Fibroblast of skin of right quadriceps (primary cell): ENCODE results near the gene KCNIP1.
A peak's percentile ranks its signal among the peaks of the same experiment; 100 is the strongest.
"Not testable (repeated sequence)": the region's sequence is repeated elsewhere in the genome, so short reads cannot be mapped to it uniquely, and the experiment has no call there.

Experiments
- DNase-seq: peaks from one replicate; pipeline ENCODE4 v3.0.0-alpha.2; 2013

KCNIP1 gene

DNA sequence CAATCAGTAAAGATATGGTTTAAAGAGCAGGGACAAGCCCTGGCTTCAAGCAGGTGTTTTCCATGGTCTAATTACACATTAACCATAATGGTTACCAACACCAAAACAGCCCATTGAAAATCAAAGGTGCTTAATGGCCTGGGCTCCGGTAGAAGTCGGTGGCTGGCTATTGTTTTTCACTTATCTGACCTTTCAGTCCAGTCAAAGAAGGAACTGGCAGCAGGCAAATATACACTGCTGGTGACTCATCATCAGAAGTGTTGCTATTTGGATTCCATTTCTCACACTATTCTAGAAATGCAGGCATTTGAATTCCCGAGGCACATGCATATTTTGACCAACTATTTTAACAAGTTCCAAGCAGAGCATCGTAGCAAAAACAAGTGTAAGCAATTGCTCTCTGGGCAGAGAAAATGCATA lies 253.4 kb downstream of the KCNIP1 start:
- DNase-seq, result peak; percentile 15

DNA sequence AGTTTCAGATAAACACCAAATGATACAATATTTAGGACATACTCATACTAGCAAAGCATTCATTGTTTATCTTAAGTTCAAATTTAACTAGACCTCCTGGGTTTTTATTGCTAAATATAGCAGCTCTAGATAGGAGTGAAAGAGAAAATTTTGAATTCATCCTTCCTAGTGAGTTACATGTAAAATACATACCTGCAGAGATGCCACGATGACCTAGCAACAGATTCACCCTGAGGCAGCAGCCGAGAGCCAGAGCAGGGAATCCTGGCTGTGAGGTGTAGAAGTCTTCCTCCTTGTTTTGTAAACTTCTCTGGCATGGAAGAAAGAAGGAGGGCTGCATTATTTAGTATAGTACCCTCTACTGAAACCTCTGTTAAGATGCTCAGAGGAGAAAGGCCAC lies 253.8 kb downstream of the KCNIP1 start:
- DNase-seq, result no peak

DNA sequence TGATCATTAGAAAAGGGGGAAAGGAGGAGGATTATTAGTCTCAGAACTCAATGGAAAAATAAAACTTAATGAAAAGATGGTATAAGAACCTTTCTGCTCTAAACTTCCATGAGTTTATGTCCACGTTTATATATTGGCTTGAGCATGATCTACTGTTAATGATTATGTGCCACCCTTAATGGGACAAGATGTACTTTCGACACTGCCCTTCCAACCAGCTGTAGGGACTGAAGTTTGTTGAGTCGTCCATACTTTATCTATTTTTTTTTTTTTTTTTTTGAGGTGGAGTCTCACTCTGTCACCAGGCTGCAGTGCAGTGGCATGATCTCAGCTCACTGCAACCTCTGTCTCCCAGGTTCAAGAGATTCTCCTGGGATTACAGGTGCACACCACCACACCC lies 254.7 kb downstream of the KCNIP1 start:
- no peak for DNase-seq

DNA sequence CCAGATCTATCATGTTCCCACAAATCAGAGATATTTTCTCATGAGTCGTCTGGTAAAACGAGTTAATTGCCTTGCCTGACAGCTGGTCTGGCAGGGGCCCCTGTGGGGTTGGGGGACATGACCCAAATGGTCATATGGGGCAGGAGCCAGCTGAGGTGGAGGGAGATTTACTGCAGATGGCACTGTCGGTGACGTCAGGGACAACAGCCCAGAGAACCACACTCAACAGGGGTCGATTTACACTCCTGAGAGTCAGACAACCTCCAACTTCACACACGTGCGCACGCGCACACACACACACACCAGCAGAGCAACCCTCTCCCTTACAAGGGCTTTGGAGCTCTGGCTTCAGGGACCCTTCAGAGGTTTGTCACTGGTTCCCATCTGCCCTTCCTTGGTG lies 256.3 kb downstream of the KCNIP1 start:
- DNase-seq, result no peak

DNA sequence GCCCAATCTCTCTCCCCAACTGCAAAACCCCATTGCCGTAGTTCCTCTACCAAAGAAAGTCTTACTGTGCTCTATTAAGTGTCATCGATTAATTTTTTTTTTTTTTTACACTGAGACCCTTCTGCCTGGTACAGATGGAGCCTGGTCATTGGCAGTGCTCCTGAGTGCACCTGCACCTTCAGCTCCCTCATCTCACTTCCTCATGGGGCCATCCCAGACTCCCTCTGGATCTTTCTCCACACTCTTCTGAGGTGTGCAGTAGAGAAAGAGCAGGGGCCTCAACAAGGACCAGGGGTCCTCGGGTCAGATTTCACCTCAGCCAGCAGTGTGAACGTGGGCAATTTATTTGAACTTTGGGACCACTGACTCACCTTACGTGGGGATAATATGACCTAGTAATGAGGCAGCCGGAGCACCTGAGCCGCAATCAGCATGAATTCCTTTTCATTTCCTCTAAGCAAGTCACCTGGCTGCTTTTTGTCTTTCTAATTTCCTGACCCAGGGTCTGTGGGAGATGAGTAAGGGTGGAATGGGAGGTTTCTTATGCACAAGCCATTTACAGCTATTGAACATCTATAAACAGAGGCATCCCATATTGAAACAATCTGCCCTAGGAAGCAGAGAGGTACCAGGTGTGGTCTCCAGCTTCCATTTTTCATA lies 257.4 kb downstream of the KCNIP1 start:
- DNase-seq, result no peak

DNA sequence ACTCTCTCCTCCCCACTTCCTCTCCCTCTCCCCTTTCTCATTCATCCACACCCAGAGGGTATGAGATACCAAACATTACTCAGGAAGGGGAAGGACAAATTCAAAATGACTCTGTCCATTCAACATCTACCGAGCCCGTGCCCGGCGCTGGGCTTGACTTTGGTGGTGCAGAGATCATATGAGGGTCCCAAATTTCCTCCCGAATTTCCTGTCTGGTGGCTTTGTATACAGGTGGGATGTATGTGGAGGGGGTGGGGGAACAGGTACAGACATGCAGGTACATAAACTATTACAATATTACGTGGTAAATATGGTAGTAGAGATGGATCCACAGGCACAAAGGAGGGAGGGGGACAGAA lies 257.9 kb downstream of the KCNIP1 start:
- DNase-seq, result no peak

DNA sequence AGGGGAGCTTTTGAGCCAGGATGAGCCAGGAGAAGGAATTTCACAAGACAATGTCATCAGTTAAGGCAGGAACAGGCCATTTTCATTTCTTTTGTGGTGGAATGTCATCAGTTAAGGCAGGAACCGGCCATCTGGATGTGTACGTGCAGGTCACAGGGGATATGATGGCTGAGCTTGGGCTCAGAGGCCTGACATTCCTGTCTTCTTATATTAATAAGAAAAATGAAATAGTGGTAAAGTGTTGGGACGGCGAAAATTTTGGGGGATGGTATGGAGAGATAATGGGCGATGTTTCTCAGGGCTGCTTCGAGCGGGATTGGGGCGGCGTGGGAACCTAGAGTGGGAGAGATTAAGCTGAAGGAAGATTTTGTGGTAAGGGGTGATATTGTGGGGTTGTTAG lies 258.5 kb downstream of the KCNIP1 start:
- not testable (repeated sequence) for DNase-seq

DNA sequence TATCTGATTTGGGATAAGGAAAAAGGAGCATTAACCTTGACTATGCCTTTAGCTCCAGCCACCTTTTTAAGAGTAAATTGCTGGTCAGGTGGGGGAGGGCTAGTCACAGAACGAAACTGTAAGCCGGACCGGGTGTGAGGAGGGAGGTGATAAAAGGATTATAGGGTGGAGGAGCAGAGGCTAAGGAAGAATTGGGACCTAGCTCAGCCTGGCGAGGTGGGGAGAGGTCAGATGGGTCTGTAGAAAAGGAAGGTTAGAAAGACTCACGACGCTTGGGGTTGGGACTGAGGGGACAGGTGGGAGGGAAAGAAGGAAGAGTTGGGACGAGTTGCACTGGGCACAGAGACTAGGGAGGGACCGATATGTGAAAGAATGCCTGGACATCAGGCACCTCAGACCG lies 262.0 kb downstream of the KCNIP1 start:
- DNase-seq, result not testable (repeated sequence)

DNA sequence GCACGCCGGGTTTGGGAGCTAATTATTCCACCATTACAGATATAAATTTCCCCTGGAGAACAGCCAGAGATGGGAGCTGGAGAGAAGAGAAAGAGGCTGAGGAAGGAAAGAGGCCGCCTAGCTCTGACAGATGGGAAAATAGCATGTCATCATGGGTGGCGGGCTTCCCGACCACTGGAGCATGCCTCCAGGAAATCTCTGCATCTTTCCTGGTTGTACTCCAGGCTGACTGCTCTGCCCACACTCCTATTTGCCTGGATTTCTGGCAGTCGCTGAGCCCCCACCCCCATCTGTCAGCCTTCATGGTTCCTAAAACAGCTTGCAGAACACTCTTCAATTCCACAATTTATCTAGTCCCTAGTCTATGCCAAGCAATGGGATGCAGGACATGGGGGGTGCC lies 265.4 kb downstream of the KCNIP1 start:
- DNase-seq, result no peak

DNA sequence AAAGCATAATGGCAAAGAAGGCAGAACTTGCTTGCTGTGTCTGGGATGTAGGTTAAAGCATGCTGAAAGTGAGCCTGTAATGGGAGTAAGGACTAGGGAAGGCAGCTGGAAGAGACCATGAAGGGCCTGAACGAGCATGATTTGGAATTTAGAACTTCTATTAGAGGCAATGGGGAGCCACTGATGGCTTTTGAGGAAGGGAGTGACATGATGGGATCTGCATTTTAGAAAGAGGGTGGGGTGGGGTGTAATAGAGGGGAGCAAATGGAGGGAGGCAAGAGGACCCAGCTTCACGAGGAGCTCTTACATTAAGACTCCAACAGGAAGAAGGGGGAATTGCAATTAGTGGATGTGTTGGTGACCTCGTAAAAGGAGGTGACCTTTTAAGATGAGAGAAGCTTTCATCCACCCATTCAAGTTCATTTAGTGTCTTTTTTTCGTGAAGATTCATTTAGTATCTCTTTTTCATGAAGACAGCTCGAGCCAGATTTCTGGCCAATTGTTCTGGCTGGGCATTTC lies 266.1 kb downstream of the KCNIP1 start:
- DNase-seq, result no peak

DNA sequence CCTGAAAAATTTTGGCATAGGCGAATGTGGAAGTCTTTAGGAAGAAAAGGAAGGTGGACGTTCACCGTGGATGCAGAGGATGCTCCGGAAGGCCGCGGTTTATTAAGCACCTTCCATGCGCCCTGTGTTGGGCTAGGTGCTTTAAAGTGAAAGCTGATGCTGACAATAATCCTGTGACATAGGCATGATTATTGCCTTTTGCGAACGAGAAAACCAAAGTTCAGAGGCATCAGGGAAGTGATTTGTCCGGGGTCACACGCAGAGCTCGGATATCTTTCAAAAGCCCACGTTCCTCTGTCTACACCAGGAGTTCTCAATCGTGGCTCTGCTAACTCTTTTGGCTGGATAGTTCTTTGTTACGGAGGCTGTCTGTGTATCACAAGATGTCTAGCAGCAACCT lies 267.7 kb downstream of the KCNIP1 start:
- no peak for DNase-seq

DNA sequence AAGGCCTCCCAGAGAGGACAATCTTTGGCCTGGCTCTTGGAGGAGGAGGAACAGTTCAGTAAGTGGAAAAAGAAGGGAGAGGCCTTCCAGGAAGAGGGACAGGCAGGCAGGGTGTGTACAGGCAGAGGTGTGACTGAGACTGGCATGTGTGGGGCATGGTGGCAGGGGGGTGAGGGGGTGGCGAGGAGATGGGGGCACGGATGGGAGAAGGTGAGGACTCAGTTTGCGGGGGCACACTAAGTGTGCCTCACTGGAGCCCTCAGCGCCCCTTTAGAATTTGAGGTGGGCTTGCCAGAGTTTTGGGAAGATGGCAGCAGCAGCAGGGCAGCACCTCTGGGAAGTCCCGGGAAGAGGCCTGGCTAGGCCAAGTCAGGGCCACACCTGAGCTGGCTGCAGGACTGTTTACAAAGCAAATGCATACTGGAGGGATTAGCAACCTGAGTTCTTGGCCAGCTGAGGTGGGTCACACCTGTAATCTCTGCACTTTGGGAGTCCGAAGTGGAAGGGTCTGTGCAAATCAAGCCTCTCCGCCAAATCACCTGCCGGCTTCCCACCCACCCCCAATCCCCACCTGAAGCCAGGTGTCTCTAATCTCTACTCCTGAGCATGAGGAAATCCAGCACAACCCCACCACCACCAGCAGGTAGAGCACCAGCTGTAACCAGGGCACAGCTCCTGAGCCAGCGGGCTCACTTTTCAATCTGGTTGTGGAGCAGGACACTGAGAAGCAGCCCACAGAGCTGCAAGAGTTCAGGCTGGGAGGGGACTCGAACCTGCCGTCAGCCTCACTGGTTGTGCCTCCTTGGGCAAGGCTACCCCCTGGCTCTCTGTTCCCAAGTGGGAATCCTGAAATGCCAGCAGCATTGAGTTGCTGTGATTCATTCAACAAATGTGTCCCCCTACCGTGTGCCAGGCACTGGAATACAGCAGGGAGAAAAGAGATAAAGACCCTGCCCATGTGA lies 269.5 kb downstream of the KCNIP1 start:
- DNase-seq, result no peak

DNA sequence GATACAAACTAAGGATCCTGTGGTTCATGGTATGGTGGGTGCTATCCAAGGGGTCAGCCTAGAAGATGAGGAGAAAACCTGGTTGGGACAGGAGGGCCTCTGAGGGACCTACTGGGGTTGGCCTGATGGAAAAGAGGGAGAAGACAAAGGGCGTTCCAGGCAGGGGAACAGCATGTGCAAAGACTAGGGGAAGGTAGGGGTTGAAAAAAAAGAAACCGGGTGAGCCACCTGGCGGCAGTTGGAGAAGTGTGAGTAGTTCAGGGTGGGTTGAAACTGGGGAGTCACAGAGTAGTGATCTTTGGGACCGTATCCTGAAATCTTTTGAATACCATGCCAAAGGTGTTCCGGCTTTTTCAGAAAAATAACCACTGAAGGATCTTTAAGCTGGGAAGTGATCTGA lies 271.0 kb downstream of the KCNIP1 start:
- DNase-seq, result no peak

DNA sequence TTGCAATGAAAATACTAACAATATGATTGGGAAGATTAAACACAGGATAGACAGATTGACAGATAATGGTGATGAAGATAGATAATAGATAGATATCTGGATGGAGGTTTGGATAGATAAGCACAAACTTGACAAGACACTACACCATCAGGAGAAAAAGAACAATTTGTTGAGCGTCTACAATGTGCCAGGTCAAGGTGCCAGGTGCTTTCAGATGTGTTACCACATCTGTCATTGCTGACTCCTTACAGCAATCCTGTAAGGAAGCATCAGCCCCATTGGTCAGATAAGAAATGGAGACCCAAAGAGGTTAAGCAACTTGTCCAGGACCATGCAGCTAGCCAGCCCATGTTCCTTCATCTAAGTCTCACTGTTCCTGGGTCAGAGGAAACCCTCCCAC lies 278.1 kb downstream of the KCNIP1 start:
- DNase-seq, result no peak

DNA sequence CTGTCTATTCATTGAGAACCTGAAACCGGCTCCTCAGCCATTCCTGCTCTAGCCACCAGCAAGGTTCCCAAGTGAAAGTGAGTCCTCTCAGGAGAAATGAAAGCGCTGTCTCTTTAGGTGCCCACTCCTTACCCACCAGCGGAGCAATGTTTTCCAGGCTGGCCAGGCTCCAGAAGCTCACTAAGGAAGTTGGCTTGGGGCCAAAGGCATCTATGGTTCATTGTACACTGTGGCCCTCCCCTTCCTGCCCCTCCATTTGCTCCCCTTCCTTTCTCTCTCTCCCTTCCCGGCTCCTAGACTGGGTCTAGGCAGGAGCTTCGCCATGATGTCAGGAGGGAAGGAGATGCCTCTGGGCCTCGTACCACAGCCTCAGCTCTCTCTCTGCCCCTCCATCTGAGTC lies 278.6 kb downstream of the KCNIP1 start:
- DNase-seq, result no peak

DNA sequence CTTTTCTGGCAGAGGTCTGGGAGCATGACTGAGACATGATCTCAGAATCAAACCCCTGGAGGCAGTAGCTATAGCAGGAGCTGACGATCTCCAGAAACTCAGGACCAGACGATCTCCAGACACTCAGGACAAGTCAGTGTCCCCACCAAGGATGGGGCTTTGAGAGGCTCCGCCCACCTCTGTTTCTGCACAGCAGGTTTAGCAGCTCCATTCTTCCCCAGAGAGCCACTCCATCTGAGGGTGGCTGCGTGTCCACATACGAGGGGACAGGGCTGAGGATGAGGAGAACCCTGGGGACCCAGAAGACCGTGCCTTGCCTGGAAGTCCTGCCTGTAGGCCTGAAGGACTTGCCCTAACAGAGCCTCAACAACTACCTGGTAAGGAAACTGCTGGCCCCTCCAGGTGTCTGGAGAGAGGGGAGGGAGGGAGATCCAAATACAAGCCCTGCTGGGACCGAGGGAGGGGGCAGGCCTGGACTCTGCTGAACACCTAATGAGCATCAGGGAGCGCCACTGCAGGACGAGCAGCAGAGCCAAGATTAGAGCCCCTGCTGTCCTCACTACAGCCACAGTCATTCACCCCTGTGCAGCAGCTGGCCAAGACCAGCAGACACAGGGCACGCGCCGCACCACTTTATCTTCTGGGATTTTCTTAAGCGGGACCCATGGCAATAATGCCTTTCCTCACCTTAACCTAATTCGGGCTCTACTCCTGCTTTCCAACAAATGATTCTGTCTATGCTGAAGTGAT lies 279.9 kb downstream of the KCNIP1 start, which contains the start of gene GABRP:
TSS of gene GABRP (plus strand) at position 228 of the 750 bp plus-strand sequence. CDS start 4,891 bp downstream, outside the sequence.
- no peak for DNase-seq

DNA sequence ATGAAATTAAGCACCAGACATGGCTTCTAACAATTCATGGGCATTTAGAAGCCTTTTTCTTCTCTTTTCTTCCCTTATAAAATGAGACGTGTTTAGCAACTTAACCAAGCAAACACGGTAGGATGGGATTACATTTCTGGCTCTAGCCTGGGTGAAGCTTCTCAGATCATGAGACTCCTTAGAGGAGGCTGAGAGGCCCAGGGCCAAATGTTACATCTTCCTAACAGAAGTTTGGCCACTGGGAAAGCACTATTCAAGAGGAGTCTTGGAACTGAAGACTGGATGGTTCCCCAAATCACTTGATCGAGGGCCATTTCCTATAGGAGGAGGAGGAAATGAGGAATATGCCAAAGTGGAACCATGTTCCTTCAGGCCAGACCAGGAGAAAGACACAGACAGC lies 281.6 kb downstream of the KCNIP1 start:
- no peak for DNase-seq
